ENCODE measurements around the gene ARHGEF7. TPM values are rescaled to one million over a fixed set of nuclear protein-coding genes. Genes with fewer than 3 reads are reported as not detected.
A peak's percentile ranks its signal among the peaks of the same experiment; 100 is the strongest.

Gene ARHGEF7
- total RNA-seq, 1 donor from 2014 or later, result 41.3 TPM

- intact Hi-C loops (cut with DNase I), result no loop called here
- no peak for DNase-seq (ENCODE audit: low spot score)
Observed at GRCh38 chr13:111129465-111130115, 14.5 kb downstream of the ARHGEF7 start.

- intact Hi-C loops (cut with DNase I), result no loop called here
- no peak for DNase-seq (ENCODE audit: low spot score)
Observed at GRCh38 chr13:111130116-111130508, 15.0 kb downstream of the ARHGEF7 start.

- intact Hi-C loops (cut with DNase I), result no loop called here
Observed at GRCh38 chr13:111131048-111131447, 15.9 kb downstream of the ARHGEF7 start.

GRCh38 chr13:111131611-111132010 is 16.5 kb downstream of the ARHGEF7 start:
- intact Hi-C loops (cut with DNase I), result no loop called here
- DNase-seq (ENCODE audit: low spot score), result no peak

More at GRCh38 chr13:111131048-111131447, 15.9 kb downstream of the ARHGEF7 start:
- no peak for DNase-seq (ENCODE audit: low spot score)

- DNase-seq (ENCODE audit: low spot score), result no peak
- intact Hi-C loops (cut with DNase I), result no loop called here
Observed at GRCh38 chr13:111132948-111133347, 17.8 kb downstream of the ARHGEF7 start.

- intact Hi-C loops (cut with DNase I), result no loop called here
- DNase-seq (ENCODE audit: low spot score), result no peak
Observed at GRCh38 chr13:111139452-111139851, 24.3 kb downstream of the ARHGEF7 start.

GRCh38 chr13:111139873-111140561 is 24.9 kb downstream of the ARHGEF7 start:
- no peak for DNase-seq (ENCODE audit: low spot score)
- intact Hi-C loops (cut with DNase I), result no loop called here

- intact Hi-C loops (cut with DNase I), result no loop called here
- no peak for DNase-seq (ENCODE audit: low spot score)
Observed at GRCh38 chr13:111140562-111141105, 25.5 kb downstream of the ARHGEF7 start.

GRCh38 chr13:111142472-111142871 is 27.4 kb downstream of the ARHGEF7 start:
- intact Hi-C loops (cut with DNase I), result no loop called here
- DNase-seq (ENCODE audit: low spot score), result no peak

GRCh38 chr13:111143865-111144540 is 28.9 kb downstream of the ARHGEF7 start:
- intact Hi-C loops (cut with DNase I), result no loop called here
- no peak for DNase-seq (ENCODE audit: low spot score)

GRCh38 chr13:111145071-111145470 is 30.0 kb downstream of the ARHGEF7 start:
- intact Hi-C loops (cut with DNase I), result no loop called here
- DNase-seq (ENCODE audit: low spot score), result no peak

GRCh38 chr13:111145506-111145905 is 30.4 kb downstream of the ARHGEF7 start:
- intact Hi-C loops (cut with DNase I), result no loop called here
- DNase-seq (ENCODE audit: low spot score), result no peak

- no peak for DNase-seq (ENCODE audit: low spot score)
Observed at GRCh38 chr13:111152844-111153243, 37.7 kb downstream of the ARHGEF7 start.

GRCh38 chr13:111153279-111153976 is 38.3 kb downstream of the ARHGEF7 start:
- intact Hi-C loops (cut with DNase I), result loop anchor here (5.0 kb wide), 2 partner anchors 64 to 129 kb away; no protein-coding TSS in a partner anchor
- peak; percentile 96 for DNase-seq (ENCODE audit: low spot score)

More at GRCh38 chr13:111152844-111153243, 37.7 kb downstream of the ARHGEF7 start:
- intact Hi-C loops (cut with DNase I), result loop anchor here (5.0 kb wide), 2 partner anchors 64 to 129 kb away; no protein-coding TSS in a partner anchor

GRCh38 chr13:111153977-111154332 is 38.8 kb downstream of the ARHGEF7 start:
- intact Hi-C loops (cut with DNase I), result loop anchor here (5.0 kb wide), 2 partner anchors 63 to 128 kb away; no protein-coding TSS in a partner anchor

GRCh38 chr13:111156421-111156820 is 41.3 kb downstream of the ARHGEF7 start:
- intact Hi-C loops (cut with DNase I), result no loop called here

More at GRCh38 chr13:111153977-111154332, 38.8 kb downstream of the ARHGEF7 start:
- DNase-seq (ENCODE audit: low spot score), result no peak

GRCh38 chr13:111158136-111158805 is 43.2 kb downstream of the ARHGEF7 start:
- intact Hi-C loops (cut with DNase I), result no loop called here
- no peak for DNase-seq (ENCODE audit: low spot score)

More at GRCh38 chr13:111156421-111156820, 41.3 kb downstream of the ARHGEF7 start:
- no peak for DNase-seq (ENCODE audit: low spot score)

GRCh38 chr13:111159362-111160320 is 44.5 kb downstream of the ARHGEF7 start:
- intact Hi-C loops (cut with DNase I), result no loop called here
- no peak for DNase-seq (ENCODE audit: low spot score)
